ENCODE data around the gene NEURL3.

NEURL3 gene

GRCh38 chr2:96550787-96551604 is 45.8 kb upstream of the NEURL3 start:
- TF ChIP-seq, protein P1, sequence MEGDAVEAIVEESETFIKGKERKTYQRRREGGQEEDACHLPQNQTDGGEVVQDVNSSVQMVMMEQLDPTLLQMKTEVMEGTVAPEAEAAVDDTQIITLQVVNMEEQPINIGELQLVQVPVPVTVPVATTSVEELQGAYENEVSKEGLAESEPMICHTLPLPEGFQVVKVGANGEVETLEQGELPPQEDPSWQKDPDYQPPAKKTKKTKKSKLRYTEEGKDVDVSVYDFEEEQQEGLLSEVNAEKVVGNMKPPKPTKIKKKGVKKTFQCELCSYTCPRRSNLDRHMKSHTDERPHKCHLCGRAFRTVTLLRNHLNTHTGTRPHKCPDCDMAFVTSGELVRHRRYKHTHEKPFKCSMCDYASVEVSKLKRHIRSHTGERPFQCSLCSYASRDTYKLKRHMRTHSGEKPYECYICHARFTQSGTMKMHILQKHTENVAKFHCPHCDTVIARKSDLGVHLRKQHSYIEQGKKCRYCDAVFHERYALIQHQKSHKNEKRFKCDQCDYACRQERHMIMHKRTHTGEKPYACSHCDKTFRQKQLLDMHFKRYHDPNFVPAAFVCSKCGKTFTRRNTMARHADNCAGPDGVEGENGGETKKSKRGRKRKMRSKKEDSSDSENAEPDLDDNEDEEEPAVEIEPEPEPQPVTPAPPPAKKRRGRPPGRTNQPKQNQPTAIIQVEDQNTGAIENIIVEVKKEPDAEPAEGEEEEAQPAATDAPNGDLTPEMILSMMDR (IDR thresholded peaks at IDR 0.05; ENCODE audit: low read depth, low read length, missing control alignments) = no peak
- H3K4me3 ChIP-seq (ENCODE audit: low read depth, low read length) = no peak overlapping the region
- no peak for DNase-seq (ENCODE audit: low read depth)

DNA sequence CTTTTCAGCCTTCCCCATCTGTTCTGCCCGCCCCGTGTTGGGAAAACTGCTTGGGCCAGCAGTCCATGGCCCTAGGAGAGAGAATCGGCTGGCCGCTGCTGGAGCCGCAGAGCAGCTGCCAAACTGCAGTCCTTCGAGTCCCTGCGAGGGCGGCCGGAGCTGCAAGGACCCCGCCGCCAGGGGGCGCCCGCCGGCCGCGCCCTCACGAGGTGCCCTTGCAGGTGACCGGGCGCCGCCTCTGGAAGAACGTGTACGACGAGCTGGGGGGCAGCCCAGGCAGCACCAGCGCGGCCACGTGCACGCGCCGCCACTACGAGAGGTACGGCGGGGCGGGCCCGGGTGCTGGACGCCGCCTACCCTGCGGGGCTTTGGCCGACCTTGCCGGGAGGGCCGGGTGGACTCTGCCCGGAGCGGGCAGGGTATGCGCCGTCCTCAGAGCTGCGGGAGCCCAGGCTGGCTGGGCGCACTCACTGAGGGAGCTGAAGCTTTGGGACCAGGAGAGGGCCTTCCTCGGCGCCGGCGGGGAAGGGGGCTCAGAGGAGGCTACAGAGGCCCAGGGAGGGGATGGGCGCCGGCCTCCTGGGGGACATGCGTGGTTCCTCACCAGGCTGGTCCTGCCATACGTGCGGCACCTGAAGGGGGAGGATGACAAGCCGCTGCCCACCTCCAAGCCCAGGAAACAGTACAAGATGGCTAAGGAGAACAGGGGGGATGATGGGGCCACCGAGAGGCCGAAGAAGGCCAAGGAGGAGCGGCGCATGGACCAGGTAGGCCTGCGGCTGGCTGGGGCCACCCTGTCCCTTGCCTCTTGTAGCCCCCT is 45.0 kb upstream of the NEURL3 start:
- H3K4me3 ChIP-seq (ENCODE audit: low read depth, low read length) = no peak overlapping the region
- no peak for DNase-seq (ENCODE audit: low read depth)
- TF ChIP-seq, protein P1 (IDR thresholded peaks at IDR 0.05; ENCODE audit: low read depth, low read length, missing control alignments) = no peak

GRCh38 chr2:96549466-96549785 is 44.3 kb upstream of the NEURL3 start:
- TF ChIP-seq, protein P1 (IDR thresholded peaks at IDR 0.05; ENCODE audit: low read depth, low read length, missing control alignments) = no peak
- no peak for DNase-seq (ENCODE audit: low read depth)
- no peak overlapping the region for H3K4me3 ChIP-seq (ENCODE audit: low read depth, low read length)

GRCh38 chr2:96548558-96549465 is 43.7 kb upstream of the NEURL3 start:
- H3K4me3 ChIP-seq (ENCODE audit: low read depth, low read length) = no peak overlapping the region
- TF ChIP-seq, protein P1 (IDR thresholded peaks at IDR 0.05; ENCODE audit: low read depth, low read length, missing control alignments) = no peak
- DNase-seq (ENCODE audit: low read depth) = no peak

DNA sequence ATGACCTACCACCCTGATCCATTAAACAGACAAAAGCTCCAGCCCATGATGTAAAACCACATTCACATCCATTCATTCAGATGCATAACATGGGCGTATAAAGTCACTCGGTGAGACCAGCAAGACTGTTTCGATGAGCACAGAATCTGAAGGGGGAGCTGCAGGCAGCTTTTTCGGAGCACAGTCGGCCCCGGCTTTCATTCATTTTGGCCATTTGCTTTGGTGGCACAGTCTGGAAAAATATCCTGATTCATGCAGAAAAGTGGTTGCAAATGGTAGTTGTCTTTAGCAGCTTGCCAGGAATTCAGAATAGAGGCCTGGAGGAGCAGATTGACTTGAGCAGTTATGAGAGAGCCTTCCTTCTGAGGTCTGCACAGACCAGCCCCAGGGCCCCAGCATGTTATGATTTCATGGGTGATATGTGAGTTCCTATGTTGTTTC is 42.6 kb upstream of the NEURL3 start:
- no peak overlapping the region for H3K4me3 ChIP-seq (ENCODE audit: low read depth, low read length)
- TF ChIP-seq, protein P1 (IDR thresholded peaks at IDR 0.05; ENCODE audit: low read depth, low read length, missing control alignments) = no peak
- DNase-seq (ENCODE audit: low read depth) = no peak

DNA sequence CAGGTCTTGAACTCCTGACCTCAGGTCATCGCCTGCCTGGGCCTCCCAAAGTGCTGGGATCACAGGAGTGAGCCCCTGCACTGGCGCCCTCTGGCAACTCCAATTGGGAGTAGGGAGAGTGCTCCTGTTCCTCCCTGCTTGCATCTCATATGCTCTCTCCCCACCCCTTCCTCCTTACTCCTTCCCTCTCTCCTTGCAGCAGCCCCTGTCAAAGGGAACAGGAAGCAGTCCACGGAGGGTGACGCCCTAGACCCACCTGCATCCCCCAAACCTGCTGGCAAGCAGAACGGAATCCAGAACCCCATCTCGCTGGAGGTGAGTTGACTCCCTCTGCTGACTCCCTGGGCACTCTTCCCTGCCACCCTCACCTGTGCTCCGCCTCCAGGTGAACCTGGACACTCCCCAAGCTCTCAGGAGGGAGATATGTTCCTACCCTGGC is 42.1 kb upstream of the NEURL3 start:
- no peak for DNase-seq (ENCODE audit: low read depth)
- H3K4me3 ChIP-seq (ENCODE audit: low read depth, low read length) = no peak overlapping the region
- TF ChIP-seq, protein P1 (IDR thresholded peaks at IDR 0.05; ENCODE audit: low read depth, low read length, missing control alignments) = no peak

Measured in GM12864 (cell line).